Progenitor cell of endocrine pancreas (in vitro differentiated cells): ENCODE measurements around the gene PCSK5. TPM values are rescaled to one million over a fixed set of nuclear protein-coding genes. Genes with fewer than 3 reads are reported as not detected.

Experiments
- DNase-seq: peaks from one replicate; pipeline ENCODE4 v3.0.0; 2021; ENCODE audit warnings: low spot score; ENCODE audit not compliant: unreplicated experiment
- H3K27ac Mint-ChIP-seq: 2 replicates; pipeline ENCODE4 v1.8.0; 2021; ENCODE audit warnings: mild to moderate bottlenecking, moderate library complexity, mixed read lengths
- H3K27me3 Mint-ChIP-seq: 2 replicates; pipeline ENCODE4 v1.8.0; 2021; ENCODE audit warnings: mixed read lengths
- H3K36me3 Mint-ChIP-seq: 2 replicates; pipeline ENCODE4 v1.8.0; 2022; ENCODE audit warnings: mixed read lengths; ENCODE audit not compliant: insufficient read depth
- H3K4me1 Mint-ChIP-seq: 2 replicates; pipeline ENCODE4 v1.8.0; 2021; ENCODE audit warnings: low read depth, mixed read lengths
- H3K4me3 Mint-ChIP-seq: 2 replicates; pipeline ENCODE4 v1.8.0; 2021; ENCODE audit warnings: low read depth, mild to moderate bottlenecking, moderate library complexity, mixed read lengths
- H3K9me3 Mint-ChIP-seq: 2 replicates; pipeline ENCODE4 v1.8.0; 2021; ENCODE audit warnings: low read depth, mixed read lengths
- total RNA-seq: library from RNA; stranded (reverse); gene quantifications from 2 replicates; pipeline ENCODE4 v1.2.1, GENCODE V29; 2021
- TF ChIP-seq, protein P1 (sequence below): fragments of 200-600 bp; sonication (generic); IDR thresholded peaks from one replicate; pipeline ENCODE4 v1.5.0; 2021; ENCODE audit warnings: antibody characterized with exemption, mild to moderate bottlenecking; ENCODE audit not compliant: unreplicated experiment

Gene PCSK5
- total RNA-seq, 1 donor from 2014 or later = 7.3 TPM

DNA sequence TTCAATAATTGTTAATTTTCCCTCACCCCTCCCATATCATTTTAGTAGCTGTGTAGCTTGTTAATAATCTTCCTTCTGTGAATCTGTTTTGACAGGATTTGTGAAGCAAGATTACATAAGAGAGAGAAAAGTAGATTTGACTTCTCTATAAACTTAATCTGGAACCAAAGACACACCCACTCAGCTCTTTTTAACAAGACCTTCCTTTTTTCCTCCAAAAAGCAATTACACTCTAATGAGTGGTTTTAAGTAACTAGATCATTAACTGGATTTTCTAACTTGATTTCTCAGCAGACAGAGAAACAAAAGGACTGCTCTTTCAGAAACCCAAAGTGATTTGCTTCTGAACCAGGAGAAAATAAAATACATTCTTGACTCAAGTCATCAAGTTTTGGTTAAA, 481.9 kb downstream of the PCSK5 start:
- H3K36me3 Mint-ChIP-seq = no peaks in the 10 kb centered on the region
- H3K9me3 Mint-ChIP-seq = no peaks in the 10 kb centered on the region
- no peaks in the 10 kb centered on the region for H3K27me3 Mint-ChIP-seq
- DNase-seq = no peak
- peaks cover 37% of the 10 kb centered on the region for H3K4me1 Mint-ChIP-seq
- TF ChIP-seq, protein P1, sequence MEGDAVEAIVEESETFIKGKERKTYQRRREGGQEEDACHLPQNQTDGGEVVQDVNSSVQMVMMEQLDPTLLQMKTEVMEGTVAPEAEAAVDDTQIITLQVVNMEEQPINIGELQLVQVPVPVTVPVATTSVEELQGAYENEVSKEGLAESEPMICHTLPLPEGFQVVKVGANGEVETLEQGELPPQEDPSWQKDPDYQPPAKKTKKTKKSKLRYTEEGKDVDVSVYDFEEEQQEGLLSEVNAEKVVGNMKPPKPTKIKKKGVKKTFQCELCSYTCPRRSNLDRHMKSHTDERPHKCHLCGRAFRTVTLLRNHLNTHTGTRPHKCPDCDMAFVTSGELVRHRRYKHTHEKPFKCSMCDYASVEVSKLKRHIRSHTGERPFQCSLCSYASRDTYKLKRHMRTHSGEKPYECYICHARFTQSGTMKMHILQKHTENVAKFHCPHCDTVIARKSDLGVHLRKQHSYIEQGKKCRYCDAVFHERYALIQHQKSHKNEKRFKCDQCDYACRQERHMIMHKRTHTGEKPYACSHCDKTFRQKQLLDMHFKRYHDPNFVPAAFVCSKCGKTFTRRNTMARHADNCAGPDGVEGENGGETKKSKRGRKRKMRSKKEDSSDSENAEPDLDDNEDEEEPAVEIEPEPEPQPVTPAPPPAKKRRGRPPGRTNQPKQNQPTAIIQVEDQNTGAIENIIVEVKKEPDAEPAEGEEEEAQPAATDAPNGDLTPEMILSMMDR = no peak
- no peak overlapping the region for H3K4me3 Mint-ChIP-seq
- no peak overlapping the region for H3K27ac Mint-ChIP-seq

DNA sequence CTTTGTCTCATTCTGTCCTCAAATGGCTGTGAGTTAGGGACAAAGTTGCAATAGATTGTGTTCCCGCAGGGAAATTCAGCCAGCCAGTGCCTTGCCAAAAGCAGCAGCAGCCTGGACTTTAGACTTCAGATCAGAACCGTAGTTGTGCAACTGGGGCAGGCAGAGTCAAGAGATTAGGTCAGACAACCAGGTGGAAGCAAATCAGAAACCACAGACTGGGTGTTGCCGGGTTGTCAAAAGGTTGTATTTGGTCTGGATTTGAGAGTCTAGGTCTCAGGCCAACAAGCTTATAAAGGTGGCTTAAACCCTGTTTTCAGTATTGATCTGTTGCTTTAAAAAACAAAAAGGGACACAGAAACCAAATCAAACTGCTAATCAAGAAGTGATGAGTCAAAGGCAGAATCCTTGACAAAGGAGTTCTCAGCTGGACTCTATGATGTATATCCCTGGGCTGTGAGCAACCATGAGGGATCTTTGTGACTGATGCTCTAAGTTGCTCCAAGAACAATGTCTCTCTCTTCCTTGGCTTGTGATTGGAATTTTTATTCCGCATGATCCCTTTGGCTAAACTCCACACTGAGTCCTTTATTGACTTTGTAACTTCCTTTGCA, 482.8 kb downstream of the PCSK5 start:
- TF ChIP-seq, protein P1 = no peak

DNA sequence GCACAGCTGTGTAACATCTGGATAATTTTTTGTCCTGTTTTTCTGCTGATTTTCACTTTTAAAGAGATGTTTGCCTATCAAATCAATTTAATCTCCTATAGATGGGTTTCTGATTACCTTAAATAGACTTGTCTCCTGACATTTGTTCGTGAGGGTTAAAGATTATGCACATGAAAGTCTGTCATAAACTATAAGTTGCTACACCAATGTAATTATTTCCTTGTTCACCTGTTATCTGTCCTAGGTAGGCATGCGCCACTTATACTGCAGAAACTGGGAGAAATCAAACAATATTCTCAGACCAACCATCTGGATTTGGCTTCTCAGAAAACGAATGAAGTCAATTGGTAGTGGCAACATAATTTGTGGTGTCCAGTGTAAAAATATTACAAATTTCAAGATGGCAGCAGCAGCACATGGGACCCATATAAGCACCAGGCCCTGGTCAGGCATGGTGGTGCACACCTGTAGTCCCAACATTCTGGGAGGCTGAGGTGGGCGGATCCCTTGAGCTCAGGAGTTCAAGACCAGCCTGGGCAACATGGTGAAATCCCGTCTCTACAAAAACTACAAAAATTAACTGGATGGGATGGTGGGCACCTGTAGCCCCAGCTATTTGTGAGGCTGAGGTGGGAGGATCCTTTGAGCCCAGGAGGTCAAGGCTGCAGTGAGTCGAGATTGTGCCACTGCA, 483.5 kb downstream of the PCSK5 start:
- Mint-ChIP-seq H3K4me1 (peaks cover 37% of the 10 kb centered on the region), H3K9me3 (no peaks in the 10 kb centered on the region), H3K36me3 (no peaks in the 10 kb centered on the region), H3K27me3 (no peaks in the 10 kb centered on the region), H3K27ac (no peak overlapping the region), H3K4me3 (no peak overlapping the region)
- DNase-seq = no peak
- TF ChIP-seq, protein P1 = no peak

More for the DNA sequence above, 482.8 kb downstream of the PCSK5 start:
- Mint-ChIP-seq H3K27ac (no peak overlapping the region), H3K4me1 (peaks cover 37% of the 10 kb centered on the region), H3K36me3 (no peaks in the 10 kb centered on the region), H3K9me3 (no peaks in the 10 kb centered on the region), H3K4me3 (no peak overlapping the region), H3K27me3 (no peaks in the 10 kb centered on the region)
- DNase-seq = no peak

DNA sequence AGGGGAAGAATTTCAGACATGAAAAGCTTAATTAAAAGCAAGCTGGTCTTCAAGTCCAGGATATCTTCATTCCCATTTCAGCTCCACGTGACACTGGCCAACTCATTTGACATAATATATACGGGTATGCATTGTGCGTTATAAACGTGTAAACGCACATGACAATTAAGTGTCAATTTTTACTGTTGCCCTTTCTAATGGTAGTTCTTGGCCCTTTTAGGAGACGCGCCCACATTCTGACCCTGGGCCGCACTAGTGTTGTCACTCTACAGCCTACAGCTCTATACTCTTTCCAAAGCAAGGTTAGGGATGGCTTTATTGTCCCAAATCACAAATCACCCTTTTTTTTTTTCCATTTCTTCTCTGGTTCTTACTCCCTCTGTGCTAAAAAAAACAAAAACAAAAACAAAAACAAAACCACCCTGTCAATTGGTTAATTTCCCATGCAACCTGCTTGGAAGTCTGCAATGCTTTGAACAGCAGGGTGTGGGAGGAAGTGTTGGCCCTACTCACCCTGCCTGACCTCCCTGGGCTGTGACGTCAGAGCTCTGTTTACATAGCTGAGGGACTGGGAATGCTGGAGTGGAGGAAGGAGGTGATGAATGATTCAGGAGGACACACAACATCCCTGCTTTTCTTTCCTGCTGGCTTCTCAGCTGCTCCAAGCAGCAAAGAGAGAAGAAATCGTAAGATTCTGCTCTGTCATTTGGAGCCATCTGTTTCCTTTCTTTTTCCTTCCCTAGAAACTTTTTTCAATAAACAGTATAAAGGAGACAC, 484.5 kb downstream of the PCSK5 start:
- Mint-ChIP-seq H3K36me3 (no peaks in the 10 kb centered on the region), H3K9me3 (no peaks in the 10 kb centered on the region), H3K27ac (peak overlapping the region; percentile 67), H3K4me3 (no peak overlapping the region), H3K27me3 (no peaks in the 10 kb centered on the region), H3K4me1 (peaks cover 31% of the 10 kb centered on the region)
- no peak for DNase-seq
- TF ChIP-seq, protein P1 = no peak

DNA sequence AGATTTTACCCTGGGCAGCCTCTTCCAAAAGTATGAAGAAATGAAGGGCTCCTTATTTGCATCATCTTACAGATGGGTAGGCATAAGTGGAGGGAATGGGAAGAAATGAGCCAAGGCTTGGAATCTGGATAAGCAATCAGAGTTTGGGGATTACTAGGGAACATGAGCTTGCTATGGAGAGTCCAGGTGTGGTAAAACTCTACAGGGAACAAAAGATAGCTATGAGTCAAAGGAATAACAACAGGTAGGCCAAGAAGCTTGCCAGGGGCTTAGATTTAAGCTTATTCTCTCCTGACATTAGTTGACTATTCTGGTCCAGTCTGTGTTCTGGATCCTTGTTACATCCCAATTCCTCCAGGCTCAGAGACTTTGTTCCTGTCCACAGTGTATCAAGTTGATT, 487.3 kb downstream of the PCSK5 start:
- H3K27ac Mint-ChIP-seq = no peak overlapping the region
- H3K4me1 Mint-ChIP-seq = peaks cover 21% of the 10 kb centered on the region

More for the DNA sequence above, 487.3 kb downstream of the PCSK5 start:
- H3K27me3 Mint-ChIP-seq = no peaks in the 10 kb centered on the region
- DNase-seq = no peak
- H3K4me3 Mint-ChIP-seq = no peak overlapping the region
- peaks cover 1% of the 10 kb centered on the region for H3K36me3 Mint-ChIP-seq
- no peaks in the 10 kb centered on the region for H3K9me3 Mint-ChIP-seq
- TF ChIP-seq, protein P1 = no peak
